NT2/D1 (cell line): ENCODE data around the gene GCG.

Experiments
- DNase-seq: peaks from one replicate; pipeline ENCODE4 v3.0.0-alpha.2; 2011; ENCODE audit warnings: low read depth, low spot score
- H3K27me3 ChIP-seq: 2 replicates; pipeline ENCODE4 v1.6.0; 2011; ENCODE audit warnings: mild to moderate bottlenecking; ENCODE audit not compliant: insufficient read length, insufficient read depth
- H3K36me3 ChIP-seq: 2 replicates; pipeline ENCODE4 v1.6.1; 2011; ENCODE audit warnings: mild to moderate bottlenecking, low read length, mixed read lengths; ENCODE audit not compliant: insufficient read depth, insufficient read length
- H3K4me1 ChIP-seq: 2 replicates; pipeline ENCODE4 v1.5.1; 2011; ENCODE audit not compliant: insufficient read depth, insufficient read length
- H3K4me3 ChIP-seq: 2 replicates; pipeline ENCODE4 v1.5.1; 2011; ENCODE audit warnings: low read depth; ENCODE audit not compliant: insufficient read length
- H3K9ac ChIP-seq: 2 replicates; pipeline ENCODE4 v1.6.0; 2011; ENCODE audit warnings: low read depth; ENCODE audit not compliant: insufficient read length
- H3K9me3 ChIP-seq: 2 replicates; pipeline ENCODE4 v1.5.1; 2011; ENCODE audit warnings: mild to moderate bottlenecking, low read length; ENCODE audit not compliant: insufficient read depth
- SUZ12 ChIP-seq: IDR thresholded peaks from 2 replicates; pipeline ENCODE4 v1.6.1; 2011; ENCODE audit not compliant: insufficient read length, insufficient read depth; ENCODE audit errors: extremely low read depth
- YY1 ChIP-seq: IDR thresholded peaks from 2 replicates; pipeline ENCODE4 v1.6.1; 2011; ENCODE audit not compliant: insufficient read length, insufficient read depth
- ZNF274 ChIP-seq: IDR thresholded peaks from 2 replicates; pipeline ENCODE4 v1.6.1; 2011; ENCODE audit warnings: mild to moderate bottlenecking, low read depth, low read length

The GCG gene

GRCh38 chr2:162149466-162149865 lies 2.6 kb downstream of the GCG start:
- Histone ChIP-seq H3K4me1 (no peaks in the 10 kb centered on the region), H3K27me3 (no peaks in the 10 kb centered on the region), H3K9ac (no peak overlapping the region), H3K4me3 (no peak overlapping the region), H3K36me3 (no peaks in the 10 kb centered on the region), H3K9me3 (no peaks in the 10 kb centered on the region)
- TF ChIP-seq YY1 (no peak), ZNF274 (no peak), SUZ12 (no peak)
- no peak for DNase-seq

- TF ChIP-seq ZNF274: no peak
- TF ChIP-seq SUZ12: no peak
- TF ChIP-seq YY1: no peak
- no peak for DNase-seq
- no peaks in the 10 kb centered on the region for H3K27me3 ChIP-seq
- no peaks in the 10 kb centered on the region for H3K9me3 ChIP-seq
- no peak overlapping the region for H3K4me3 ChIP-seq
- H3K36me3 ChIP-seq: no peaks in the 10 kb centered on the region
- H3K4me1 ChIP-seq: no peaks in the 10 kb centered on the region
- no peak overlapping the region for H3K9ac ChIP-seq
Measured at GRCh38 chr2:162148956-162149355, 3.1 kb downstream of the GCG start.

GRCh38 chr2:162143969-162144368 lies 8.1 kb downstream of the GCG start:
- Histone ChIP-seq H3K9ac (no peak overlapping the region), H3K36me3 (no peaks in the 10 kb centered on the region), H3K4me1 (no peaks in the 10 kb centered on the region), H3K27me3 (no peaks in the 10 kb centered on the region), H3K4me3 (no peak overlapping the region), H3K9me3 (no peaks in the 10 kb centered on the region)
- TF ChIP-seq YY1 (no peak), SUZ12 (no peak), ZNF274 (no peak)
- DNase-seq: no peak

- H3K27me3 ChIP-seq: no peaks in the 10 kb centered on the region
- H3K4me1 ChIP-seq: no peaks in the 10 kb centered on the region
- H3K36me3 ChIP-seq: no peaks in the 10 kb centered on the region
- TF ChIP-seq ZNF274 (no peak), SUZ12 (no peak), YY1 (no peak)
- no peak overlapping the region for H3K9ac ChIP-seq
- H3K9me3 ChIP-seq: no peaks in the 10 kb centered on the region
- no peak for DNase-seq
- no peak overlapping the region for H3K4me3 ChIP-seq
Measured at GRCh38 chr2:162138310-162138709, 13.7 kb downstream of the GCG start.

GRCh38 chr2:162127422-162127821 lies 24.6 kb downstream of the GCG start:
- peaks cover 4% of the 10 kb centered on the region for H3K4me1 ChIP-seq
- H3K9ac ChIP-seq: no peak overlapping the region
- H3K27me3 ChIP-seq: no peaks in the 10 kb centered on the region
- no peak overlapping the region for H3K4me3 ChIP-seq
- TF ChIP-seq YY1 (no peak), ZNF274 (no peak), SUZ12 (no peak)
- DNase-seq: no peak
- H3K9me3 ChIP-seq: no peaks in the 10 kb centered on the region
- no peaks in the 10 kb centered on the region for H3K36me3 ChIP-seq

GRCh38 chr2:162126527-162126926 lies 25.5 kb downstream of the GCG start:
- Histone ChIP-seq H3K4me1 (peaks cover 4% of the 10 kb centered on the region), H3K36me3 (no peaks in the 10 kb centered on the region), H3K9ac (no peak overlapping the region), H3K27me3 (no peaks in the 10 kb centered on the region), H3K9me3 (no peaks in the 10 kb centered on the region), H3K4me3 (no peak overlapping the region)
- TF ChIP-seq YY1 (no peak), SUZ12 (no peak), ZNF274 (no peak)
- DNase-seq: no peak

- Histone ChIP-seq H3K36me3 (no peaks in the 10 kb centered on the region), H3K9me3 (no peaks in the 10 kb centered on the region), H3K4me3 (no peak overlapping the region), H3K4me1 (peaks cover 4% of the 10 kb centered on the region), H3K9ac (no peak overlapping the region), H3K27me3 (no peaks in the 10 kb centered on the region)
- DNase-seq: no peak
- TF ChIP-seq ZNF274: no peak
- no peak for TF ChIP-seq YY1
- no peak for TF ChIP-seq SUZ12
Measured at GRCh38 chr2:162126111-162126519, 25.9 kb downstream of the GCG start.

- H3K4me3 ChIP-seq: no peak overlapping the region
- DNase-seq: no peak
Measured at GRCh38 chr2:162125138-162125537, 26.9 kb downstream of the GCG start.

More at GRCh38 chr2:162125138-162125537, 26.9 kb downstream of the GCG start:
- TF ChIP-seq YY1: no peak
- TF ChIP-seq SUZ12: no peak
- TF ChIP-seq ZNF274: no peak
- no peaks in the 10 kb centered on the region for H3K9me3 ChIP-seq
- H3K27me3 ChIP-seq: no peaks in the 10 kb centered on the region
- H3K4me1 ChIP-seq: peaks cover 4% of the 10 kb centered on the region
- no peaks in the 10 kb centered on the region for H3K36me3 ChIP-seq
- no peak overlapping the region for H3K9ac ChIP-seq
